Fibroblast of skin of right quadriceps (primary cell): Measurements from ENCODE around the gene SKOR1.

ENCODE experiments used
- DNase-seq: peaks from one replicate; pipeline ENCODE4 v3.0.0-alpha.2; 2013

Gene SKOR1

DNA sequence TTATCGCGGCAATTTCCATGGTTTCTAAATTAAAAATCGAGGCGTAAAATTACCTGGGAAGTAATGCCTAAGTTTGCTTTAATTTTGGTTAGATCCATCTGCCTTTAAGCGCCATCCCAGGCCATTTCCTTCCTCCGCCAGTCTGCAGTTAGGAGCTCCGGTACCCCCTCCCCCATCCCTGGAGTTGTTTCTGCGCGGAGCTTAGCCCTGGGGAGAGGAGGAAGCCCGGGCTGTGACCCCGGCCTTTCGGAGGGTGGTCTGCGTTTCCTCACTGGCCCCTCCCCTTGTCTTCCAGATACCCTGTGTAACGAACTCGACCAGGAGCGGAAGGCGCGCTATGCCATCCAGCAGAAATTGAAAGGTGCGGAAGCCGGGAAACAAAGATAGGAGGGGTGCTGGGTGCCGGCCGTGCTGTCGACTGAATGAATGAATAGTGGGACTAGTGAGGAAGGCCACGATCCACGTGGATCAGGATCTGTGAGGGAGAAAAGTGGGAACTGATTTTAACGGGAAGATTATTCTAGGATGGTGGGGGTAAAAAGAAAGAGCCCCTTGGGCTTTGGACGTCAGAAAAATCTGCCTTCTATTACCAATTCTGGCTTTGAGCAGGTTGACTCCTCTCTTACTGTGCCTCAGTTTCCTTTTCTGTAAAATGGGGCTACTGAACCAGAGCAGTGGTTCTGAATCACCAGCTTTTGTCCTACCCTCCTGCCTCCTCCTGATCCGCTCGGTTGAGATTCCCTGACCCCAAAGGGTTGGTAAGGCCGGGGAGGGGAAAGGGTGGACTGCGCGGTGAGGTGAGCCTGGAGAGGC, 7.8 kb downstream of the SKOR1 start:
- DNase-seq = no peak

DNA sequence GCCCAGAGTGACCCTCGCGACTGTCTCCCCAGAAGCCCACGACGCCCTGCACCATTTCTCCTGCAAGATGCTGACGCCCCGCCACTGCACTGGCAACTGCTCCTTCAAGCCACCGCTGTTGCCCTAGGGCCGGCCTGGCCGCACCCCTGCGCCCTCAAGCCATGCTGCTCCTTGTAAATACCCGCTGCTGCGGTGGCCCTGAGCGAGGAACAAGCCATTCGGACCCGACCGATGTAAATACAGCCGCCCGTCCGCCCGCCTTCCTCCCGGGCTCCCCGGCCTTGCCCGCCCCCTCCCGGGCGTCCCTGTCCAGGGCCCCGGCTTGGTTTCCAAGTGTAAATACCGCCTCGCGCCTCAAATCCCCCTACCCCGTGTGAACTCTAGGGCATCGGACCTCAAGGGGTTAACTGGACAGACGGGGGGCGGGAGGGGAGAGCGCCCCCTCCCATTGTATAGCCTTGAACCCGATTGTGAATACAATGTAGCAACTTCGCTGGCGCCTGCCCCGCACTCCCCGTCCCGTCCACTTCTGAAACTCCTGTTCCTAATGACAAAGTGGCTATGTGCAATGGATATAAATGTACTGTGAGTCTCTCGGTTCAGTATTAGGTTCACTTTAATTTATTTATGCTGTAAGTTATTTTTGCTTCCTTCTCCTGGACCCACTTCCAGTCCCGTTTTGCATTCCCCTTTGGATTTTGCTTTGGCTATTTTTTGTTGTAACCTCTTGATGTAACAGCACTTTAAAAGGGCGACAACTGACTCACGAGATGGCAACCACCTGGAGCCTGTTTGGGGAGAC, 8.6 kb downstream of the SKOR1 start:
- DNase-seq = peak; percentile 31

DNA sequence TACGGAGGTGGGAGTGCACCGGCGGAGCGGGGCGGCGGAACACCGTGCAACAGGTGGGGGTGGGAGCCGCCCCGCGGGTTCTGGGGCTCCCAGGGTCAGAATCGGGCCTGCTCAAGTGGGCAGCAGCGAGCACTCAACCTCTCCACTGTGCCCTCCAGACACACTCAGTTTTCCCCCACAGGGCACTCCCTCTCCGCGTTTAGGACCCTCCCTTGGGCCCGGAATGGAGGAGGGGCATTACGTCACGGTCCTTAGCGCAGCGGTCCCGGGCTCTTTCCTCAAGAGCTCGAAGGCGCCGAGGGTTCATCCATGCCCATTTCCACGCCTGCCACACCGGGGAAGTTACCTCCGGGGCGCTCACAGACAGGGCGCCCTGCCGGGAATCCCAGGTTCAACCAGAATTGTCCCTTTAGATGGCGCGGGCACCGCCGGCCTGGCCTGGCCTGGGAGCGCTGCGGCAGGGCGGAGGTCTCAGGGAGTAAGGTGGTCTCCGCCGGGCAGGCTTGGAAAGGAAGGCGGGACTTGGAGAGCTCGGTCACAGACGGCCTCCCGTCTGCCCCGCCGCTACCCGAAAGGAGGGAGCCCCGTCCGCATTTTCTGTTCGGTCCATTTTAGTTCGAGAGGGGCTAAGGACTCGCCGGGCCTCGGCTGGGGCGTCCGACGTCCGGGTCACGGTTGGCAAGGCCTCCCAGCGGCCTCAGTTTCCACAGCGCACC, 9.4 kb downstream of the SKOR1 start:
- DNase-seq = no peak

DNA sequence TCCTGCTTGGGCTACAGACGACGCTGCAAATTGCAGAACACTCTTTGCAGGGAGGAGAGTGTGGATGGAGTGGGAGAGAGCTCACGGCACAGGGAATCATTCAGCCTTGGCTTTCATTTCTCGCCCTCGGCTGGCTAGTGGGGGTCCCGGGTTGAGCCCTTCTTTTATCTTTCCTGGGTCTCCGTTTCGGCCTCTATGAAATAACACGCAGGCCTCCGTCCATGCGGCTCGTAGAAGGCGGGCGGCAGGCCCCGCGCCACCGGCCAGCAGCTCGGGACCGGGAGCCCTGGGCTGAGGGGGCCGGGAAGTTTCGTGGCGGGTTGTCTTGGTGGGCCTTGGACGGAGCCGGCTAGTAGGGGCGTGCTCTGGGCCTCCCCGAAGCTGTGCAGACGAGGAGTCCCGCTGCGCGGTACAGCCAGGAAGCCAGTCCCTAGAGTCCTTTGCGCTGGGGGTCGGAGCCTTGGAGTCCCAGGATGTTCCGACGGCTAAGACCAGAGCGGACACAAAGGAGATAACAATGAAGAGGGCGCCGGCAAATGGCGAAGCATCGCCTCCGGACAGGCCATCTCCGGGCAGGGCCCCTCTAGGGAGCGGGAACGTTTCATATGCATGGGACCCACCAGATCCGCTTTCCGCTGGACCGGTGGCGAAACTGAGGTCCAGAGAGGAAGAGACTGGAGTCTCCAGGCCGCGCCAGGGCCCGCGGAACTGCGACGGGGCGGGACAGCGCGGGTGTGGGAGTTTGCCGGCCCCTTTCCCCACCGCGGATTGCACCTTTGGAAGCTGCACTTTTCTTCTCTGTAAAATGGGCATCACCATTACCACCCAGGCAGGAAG, 10.2 kb downstream of the SKOR1 start:
- DNase-seq = no peak

DNA sequence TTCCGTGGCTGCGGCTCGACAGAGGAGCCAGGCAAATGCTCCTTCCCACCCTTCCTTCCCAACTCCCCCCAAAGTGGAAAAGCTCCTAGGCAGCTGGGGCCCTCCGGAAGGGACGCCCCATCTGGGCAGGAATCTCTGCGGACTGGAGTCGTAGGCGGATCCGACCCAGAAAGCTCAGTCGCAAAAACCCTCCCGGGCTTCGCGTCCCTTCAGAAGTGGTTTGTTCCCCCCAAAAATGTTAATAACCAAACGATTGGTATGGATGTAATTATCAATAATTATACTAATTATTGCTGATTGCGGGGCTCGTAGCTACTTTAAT, 10.8 kb downstream of the SKOR1 start:
- DNase-seq = no peak

DNA sequence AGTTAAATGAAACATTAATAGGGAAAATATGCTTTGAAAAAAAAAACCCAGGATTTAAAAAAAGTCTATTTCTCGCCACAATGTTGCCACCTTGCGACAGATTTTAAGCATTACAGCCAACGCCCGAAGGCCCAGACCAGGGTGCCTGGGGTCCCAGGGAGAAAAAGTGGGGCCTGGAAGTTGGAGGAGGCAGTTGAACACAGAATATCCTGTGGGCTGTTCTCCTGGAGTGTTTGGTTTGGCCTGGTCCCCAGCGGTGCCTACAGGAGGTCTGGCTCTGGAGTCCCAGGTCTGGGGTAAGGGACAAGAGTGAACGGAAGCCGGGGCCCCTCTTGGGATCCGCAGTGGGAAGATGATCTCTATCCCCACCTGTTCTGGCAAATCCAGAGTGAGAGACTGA, 11.2 kb downstream of the SKOR1 start:
- peak; percentile 25 for DNase-seq

DNA sequence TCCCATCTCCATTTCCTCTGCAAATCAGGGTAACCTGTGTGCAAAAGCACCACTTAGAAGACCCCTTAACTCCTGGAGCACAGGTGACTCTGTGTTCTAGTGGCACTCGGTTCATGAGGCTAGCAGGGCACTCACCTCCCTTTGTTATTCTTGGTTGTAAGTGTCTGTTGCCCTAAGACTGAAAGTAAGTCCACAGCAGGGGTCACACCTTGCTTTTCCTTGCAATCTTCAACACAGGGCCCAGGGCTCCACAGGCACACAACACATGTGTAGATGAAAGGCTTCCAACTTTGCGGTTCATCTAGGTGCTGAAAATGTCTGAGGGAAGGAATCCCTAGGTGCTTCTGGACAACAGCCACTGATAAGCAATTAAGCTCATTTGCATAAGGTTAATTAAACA, 11.6 kb downstream of the SKOR1 start:
- no peak for DNase-seq

DNA sequence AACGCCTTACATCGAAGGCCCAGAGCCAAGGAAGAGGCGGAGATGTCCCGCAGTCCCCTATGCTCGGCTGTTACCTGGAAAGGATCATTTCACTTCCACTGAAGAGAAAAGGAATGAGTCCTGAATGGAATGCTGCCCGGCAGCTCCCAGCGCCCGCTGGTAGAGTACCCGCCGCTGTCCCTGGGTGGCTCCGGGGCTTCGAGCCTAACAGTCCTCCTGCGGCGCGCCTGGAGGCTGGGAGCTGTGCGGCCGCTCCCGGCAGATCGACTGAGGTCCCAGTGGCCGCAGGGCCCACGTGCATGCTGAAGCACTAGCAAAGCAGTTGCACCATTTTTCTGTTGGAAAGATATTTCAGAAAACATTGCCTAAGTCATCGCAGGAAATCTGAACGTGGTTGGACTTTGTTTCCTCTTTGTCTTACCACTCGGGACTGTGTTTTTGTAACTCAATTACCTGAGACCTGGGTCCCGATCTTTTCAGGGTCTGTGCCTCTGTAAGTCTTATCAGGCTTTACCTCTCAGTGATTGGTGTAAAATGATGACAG, 13.6 kb downstream of the SKOR1 start:
- peak; percentile 17 for DNase-seq

DNA sequence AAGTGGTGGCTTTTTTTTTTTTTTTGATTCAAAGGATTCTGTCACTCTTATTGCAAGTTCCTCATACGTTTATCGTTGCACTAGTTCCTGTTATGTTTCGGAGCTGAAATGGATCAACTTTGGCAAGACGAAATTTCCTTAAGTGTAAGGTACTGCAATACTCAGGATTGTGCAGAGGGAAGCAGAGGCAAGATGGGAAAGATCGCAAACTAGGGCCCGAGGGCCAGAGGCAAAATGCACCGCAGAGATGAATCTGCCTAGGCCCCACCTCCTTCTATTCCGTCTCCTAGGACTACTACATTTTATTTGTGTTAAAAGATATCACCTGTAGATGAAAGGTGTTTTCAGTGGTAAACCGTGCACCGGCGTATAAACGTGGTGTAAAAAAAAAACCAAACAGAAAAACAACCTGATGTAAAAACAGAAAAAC, 14.2 kb downstream of the SKOR1 start:
- peak; percentile 53 for DNase-seq

DNA sequence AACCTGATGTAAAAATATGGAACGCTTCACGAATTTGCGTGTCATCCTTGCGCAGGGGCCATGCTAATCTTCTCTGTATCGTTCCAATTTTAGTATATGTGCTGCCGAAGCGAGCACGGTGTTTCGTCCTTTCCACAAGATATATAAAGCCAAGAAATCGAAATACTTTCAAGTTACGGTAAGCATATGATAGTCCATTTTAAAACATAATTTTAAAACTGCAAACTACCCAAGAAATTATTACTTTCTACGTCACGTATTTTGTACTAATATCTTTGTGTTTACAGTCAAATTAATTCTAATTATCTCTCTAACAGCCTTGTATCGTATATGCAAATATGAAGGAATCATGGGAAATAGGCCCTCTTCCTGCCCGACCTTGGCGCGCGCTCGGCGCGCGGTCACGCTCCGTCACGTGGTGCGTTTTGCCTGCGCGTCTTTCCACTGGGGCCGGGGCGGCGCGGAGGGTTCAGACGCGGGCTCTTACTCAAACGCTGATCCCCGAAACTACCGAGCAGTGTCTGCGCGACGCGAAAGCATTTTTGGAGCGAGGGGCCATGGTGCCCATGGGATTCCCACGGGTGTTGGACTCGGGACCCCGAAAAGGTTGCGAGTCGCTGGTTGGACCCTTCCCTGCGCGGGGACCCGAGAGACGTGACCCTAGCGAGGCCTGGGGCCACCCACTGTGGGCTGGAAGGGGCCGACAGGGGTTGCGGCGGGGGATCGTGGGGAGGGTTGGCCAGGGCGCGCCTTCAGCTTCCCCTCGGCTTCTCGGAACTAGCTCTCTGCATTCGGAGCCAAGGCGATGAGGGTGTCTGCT, 14.8 kb downstream of the SKOR1 start, which contains the start of gene RNU6-1:
Gene RNU6-1, minus strand, starts transcription at position 117 of the 820 bp plus-strand sequence.
- DNase-seq = peak; percentile 91

DNA sequence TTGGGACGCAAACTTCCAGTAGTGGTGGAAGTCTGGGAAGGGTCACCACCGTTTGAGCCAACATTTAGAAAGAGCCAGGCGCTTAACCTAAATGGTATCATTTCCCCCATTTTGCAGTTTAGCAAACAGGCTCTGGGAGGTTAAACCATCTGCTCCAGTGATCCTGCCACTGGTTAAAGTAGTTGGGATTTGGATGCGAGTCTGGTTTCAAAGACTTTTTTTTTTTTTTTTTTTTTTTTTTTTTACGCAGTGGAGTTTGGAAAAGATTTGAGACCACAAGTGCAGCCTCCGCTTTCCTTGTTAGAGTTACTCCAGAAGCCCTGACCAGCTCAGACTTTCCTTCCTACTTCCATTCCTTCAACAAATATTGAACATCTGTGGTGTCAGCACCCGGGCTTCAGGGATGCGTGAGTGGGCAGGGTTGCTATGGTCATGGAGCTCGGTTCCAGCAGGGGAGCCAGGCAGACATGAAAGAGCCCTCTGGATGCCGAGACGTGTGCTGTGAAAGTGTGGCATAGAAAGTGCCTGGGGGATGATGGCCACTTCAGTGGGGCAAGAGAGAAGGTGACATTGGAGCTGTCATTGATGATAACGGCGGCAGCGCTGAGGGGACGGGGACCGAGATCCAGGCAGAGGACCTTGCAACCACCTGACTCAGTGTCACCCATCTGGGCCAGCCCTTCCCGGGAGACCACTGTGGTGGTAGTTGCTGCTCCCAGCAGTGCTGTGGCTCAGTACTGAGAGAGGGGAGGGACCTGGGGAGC, 15.6 kb downstream of the SKOR1 start:
- peak; percentile 30 for DNase-seq

DNA sequence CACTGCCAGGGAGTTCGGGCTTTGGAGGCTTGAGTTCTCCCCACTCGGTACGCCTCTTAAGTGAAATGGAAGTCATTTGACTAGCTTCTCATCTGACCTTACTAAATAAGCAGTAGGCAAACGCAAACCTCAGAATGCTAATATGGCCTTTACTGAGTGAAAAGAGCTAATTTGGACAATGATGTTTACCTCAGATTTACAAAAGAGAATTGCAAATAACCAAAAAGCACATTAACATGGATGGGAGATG, 16.1 kb downstream of the SKOR1 start:
- no peak for DNase-seq

DNA sequence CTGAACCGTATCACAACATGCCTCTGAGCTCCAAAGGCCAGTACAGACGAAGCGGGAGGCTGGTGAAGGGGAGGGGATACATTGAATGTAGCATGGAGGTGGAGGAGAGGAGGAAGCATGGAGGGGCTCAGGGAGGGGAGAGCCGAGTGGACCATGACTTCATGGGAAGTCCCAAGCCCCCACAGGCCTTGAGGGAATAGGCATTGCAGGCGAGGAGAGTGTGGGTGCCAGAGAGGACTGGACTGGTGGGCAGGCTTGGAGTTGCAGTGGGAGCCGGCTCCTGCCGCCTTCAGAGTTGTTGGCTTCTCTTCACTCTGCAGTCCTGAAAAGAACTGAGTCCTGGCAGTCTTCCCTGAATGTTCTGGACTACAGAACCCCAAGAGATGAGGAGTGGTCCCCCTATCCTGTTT, 17.8 kb downstream of the SKOR1 start:
- no peak for DNase-seq

DNA sequence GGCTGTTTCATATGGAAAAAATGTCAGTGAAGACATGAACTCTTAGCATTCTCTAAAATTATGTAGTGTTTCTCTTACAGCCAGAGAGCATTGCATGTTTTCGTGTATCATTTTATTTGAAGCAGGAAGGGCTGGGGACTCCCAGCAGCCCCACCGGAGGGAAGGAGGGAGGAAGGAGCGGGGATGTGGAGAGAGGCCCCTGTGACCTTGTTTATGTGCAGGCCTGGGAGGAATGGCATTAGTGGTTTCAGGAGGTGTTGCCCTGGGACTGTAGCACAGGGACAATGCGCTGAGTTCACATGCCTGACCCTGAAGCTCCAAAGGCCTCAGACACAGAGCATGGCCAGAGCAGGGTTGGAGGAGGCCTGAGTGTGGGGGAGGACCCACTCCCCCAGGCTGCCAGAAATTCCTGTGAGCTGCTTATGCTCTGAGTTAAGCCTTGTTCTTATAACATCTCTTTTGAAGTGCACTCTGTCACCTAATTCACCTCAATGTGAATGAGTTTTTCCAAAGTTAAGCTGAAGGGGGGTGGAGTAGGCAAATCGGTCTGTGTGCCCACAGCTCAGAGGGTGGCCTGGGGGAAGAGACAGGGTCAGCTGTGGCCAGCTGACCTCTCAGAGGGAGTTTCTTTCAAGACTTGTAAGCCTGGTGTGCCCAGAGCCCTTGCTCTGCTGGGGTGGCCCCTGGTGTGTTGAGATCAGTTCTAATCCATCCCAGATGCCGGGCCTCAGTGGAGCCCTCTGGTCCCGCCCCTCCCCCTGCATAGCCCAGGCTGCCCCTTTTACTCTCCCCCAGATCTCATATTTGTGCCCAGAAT, 18.5 kb downstream of the SKOR1 start:
- peak; percentile 44 for DNase-seq

DNA sequence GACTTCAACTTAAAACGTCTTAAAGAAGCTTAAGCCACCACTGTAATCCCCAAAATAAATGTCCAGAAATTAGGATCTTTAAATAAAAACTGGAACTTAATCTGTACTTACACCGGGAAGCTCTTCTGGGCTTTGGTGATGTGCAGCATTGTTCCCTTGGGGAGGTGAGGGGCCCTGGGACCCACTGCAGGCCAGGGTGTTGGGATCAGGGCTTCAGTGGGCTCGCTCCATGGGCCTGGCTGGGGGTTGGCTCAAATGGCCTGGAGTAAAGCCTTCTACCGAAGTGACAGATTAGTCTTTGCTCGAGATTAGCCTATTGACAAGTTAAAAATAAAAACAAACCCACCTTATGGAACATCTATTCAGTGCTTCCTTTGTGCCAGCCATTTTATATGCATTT, 20.7 kb downstream of the SKOR1 start:
- DNase-seq = no peak

DNA sequence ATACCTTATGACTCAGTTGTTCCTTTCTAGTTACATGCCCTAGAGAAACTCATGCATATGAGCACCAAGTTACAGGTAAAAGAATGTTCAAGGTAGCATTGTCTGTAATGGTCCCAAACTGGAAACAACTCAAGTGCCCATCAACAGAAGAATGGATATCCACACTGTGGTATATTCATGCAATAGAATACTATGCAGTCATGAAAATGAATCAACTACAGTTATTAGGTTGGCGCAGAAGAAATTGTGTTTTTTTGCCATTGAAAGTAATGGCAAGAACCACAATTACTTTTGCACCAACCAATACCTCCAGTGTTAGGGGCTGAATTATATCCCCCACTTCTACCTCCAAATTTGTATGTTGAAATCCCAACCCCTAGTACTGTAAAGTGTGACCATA, 24.2 kb downstream of the SKOR1 start:
- no peak for DNase-seq

DNA sequence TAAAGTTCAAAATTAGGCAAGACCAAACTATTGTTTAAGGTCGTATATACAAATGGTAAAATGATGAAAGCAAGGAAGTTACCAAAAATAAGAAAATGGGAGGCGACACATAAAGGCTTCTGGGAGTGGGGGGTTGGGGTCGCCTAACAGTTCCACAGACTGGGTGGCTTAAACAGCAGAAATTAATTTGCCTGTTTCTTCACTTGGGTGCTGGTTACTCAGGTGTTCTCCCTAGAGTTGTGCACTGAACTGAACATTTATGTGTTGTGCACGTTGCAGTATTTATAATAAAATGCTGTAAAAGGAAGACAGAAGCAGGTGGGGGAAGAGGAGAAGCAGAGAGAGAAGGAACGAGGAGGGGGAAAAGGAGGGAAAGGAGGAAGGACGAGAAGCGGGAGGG, 25.0 kb downstream of the SKOR1 start:
- no peak for DNase-seq

DNA sequence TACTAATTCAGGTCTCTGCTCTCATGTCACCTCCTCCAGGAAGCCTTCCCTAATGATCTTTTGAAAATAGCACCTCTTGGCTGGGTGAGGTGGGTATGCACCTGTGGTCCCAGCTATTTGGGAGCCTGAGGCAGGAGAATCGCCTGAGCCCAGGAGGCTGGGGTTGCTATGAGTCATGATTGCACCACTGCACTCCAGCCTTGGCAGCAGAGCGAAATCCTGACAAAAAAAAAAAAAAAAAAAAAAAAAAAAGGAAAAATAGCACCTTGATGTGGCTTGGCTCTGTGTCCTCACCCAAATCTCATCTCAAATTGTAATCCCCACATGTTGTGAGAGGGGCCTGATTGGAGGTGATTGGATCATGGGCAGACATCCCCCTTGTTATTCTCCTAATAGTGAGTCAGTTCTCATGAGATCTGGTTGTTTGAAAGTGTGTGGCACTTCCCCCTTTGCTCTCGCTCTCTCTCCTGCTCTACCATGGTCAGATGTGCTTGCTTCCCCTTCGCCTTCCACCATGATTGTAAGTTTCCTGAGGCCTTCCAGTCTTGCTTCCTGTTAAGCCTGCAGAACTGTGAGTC, 25.8 kb downstream of the SKOR1 start:
- DNase-seq = peak; percentile 22

DNA sequence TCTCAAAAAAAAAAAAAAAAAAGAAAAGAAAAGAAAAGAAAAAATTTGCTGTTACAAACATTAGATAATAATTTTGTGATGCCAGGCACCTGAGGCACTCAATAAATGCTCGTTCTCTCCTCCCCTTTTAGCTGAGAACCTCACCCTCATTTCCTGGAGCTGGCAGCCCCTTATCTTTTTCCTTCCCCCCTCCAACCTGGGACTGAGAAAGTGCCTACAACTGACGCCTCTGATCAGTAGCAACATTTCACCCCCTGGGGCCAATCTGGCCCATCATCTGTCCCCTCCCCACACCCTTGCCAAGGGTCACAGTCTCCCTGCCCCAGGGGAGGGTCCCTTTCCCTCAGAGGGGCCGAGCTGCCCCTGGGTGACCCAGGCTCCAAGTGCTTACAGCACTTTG, 27.1 kb downstream of the SKOR1 start:
- no peak for DNase-seq

DNA sequence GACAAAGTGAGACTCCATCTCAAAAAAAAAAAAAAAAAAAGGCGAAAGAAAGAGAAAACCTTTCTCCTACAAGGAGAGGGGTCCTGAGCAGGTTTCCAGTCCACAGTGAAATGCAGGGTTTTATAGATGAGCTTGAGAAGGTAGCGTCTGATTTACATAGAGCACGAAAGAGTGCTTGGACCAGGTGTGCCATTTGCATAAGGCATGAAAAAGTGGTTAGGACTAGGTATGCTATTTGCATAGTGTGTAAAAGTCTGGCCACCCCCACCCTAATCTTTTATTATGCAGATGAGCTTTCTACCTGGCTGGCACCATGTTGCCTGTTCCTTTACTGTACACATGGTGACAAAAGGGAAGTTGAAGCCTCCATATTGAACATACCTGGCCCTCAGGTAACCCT, 28.1 kb downstream of the SKOR1 start:
- no peak for DNase-seq
